GM21423 (cell line): ENCODE data around the gene MCUB.

Experiments used
- ATAC-seq: cut with Tn5 transposase; IDR thresholded peaks from one replicate; pipeline ENCODE4 v1.9.1; 2021; ENCODE audit warnings: mild to moderate bottlenecking, moderate library complexity; ENCODE audit not compliant: unreplicated experiment

MCUB gene

DNA sequence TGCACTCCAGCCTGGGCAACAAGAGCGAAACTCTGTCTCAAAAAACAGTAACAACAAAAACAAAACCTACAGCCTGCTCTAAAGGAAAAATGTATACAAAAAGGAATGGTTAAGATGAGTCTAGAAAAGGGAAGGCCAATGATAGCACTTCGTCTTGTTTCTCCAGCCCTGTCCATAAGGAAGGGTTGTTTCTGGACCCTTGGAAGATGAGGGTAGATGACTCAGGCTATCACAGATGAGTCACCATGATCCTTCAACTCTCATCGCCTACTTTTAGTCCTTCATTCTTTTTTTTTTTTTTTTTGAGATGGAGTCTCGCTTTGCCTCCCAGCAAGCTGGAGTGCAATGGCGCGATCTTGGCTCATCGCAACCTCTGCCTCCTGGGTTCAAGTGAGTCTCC lies 161.0 kb downstream of the MCUB start:
- ATAC-seq: no peak

DNA sequence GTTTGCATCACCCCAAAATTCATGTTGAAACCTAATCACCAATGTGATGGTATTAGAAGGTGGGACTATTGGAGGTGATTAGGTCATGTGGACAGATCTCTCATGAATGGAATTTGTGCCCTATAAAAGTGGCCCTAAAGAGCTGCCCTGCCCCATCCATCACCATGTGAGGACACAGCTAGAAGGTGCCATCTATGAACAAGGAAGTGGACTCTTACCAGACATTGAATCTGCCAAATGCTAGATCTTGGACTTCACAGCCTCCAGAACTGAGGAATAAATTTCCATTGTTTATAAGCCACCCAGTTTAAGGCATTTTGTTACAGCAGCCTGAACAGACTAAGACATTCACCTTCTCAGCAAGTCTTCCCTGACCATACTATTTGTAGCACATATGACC lies 162.3 kb downstream of the MCUB start:
- ATAC-seq: no peak

DNA sequence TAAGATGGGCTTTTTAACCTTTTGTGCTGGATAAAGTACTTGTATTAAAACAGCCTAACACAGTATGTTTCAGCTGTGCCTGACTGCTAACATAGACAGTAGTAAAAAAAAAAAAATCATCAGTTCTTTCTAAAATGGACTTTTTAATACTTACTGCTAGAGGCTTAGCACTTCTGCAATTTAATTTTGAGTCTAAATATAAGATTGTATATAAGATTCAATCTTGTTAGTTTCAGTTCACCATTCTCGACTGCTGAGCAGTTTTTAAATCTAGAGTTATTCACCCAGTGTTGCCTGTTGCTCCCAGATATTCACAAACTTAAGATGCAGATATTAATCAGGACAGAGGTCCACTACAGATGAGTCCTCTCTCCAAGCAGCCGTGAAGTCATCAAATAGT lies 163.1 kb downstream of the MCUB start:
- no peak for ATAC-seq

DNA sequence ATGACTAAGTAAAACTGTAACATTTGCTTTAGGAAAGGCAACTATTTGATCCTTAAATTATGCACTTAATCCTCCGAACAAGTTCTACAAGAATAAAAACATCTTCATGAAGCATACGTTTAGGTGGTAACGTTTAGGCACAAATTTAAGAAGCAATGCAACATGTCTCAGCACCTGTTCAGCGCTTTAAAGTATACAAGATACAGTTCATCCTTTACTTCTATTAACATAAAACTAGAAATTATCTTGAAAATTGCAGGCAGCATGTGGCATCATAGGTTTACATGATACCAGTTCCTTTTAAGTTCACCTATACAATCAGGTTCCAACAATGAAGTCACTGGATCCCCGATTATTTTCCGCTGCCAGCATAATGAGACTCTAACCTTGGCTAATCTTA lies 168.3 kb downstream of the MCUB start:
- ATAC-seq: no peak

DNA sequence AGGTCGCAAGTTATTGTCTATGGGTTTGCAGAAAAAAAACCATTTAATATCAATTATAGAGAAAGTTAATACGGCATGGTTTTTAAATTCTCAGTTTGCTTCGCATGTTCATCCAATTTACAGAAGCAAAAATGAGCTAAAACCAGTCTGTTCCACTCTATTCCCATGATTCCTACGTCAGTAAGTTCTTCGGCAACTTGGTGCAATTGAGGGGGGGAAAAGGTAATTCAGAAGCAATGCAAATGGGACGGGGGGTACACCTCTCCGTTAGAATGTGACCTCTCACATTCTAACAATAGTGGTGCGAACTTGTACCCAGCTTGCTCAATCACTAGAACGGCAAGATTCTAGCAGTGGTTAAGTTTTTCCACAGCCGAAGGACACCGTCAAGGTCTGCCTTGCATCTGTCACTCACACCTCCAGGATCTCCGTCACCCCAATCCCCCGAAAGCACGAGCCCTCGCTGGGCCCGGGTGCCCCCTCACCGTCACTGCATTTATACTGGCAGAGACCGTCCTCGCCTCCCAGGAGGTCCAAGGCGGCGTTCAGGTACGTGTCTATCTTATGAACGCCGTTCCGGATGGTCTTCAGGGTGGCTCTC lies 169.2 kb downstream of the MCUB start:
- ATAC-seq: no peak

DNA sequence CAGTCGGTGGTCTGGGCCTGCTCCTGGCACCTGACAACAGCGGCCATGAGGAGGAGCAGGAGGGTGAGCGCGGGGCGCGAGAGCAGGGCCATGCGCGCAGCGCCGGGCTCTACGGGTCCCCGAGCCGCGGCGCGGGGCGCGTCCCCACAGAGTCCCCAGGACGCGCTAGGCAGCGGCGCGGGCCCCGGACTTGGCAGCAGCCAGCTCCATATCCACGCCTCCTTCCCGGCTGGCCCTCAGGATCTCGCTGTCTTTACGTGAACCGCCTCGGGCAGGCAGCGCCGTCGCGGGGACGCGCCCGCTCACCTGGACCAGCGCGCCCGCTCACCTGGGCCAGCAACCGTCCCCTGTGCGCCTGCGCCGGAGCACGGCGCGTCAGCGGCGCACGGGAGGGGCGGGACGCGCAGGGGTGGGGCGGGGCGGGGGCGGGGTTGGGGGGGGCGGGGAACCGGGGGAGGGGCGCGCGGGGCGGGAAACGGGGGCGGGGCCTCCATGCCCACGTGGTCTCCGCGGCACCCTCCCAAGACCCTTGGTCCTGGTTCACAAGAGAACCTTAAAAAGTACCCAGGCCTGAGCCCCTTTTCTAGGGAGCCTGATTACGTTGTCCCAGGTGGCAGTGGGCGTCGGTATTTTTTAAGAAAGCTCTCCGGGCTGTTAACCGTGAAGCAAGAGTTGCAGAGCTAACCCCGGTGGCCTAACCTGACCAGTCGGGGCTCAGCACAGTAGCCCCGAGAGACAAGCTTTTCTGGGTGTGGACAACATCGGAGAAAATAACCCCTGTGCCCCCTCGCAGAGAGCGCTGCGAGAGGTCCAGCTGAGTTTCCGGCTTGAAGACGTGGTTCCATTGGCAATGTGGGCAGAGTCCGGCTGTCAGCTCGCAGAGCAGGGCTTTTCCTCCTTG lies 169.9 kb downstream of the MCUB start, which contains the start of gene PLA2G12A:
Gene PLA2G12A (minus strand): TSS at position 353 of the 901 bp plus-strand sequence. CDS start 261 bp downstream, at position 92.
- ATAC-seq: peak; percentile 80

DNA sequence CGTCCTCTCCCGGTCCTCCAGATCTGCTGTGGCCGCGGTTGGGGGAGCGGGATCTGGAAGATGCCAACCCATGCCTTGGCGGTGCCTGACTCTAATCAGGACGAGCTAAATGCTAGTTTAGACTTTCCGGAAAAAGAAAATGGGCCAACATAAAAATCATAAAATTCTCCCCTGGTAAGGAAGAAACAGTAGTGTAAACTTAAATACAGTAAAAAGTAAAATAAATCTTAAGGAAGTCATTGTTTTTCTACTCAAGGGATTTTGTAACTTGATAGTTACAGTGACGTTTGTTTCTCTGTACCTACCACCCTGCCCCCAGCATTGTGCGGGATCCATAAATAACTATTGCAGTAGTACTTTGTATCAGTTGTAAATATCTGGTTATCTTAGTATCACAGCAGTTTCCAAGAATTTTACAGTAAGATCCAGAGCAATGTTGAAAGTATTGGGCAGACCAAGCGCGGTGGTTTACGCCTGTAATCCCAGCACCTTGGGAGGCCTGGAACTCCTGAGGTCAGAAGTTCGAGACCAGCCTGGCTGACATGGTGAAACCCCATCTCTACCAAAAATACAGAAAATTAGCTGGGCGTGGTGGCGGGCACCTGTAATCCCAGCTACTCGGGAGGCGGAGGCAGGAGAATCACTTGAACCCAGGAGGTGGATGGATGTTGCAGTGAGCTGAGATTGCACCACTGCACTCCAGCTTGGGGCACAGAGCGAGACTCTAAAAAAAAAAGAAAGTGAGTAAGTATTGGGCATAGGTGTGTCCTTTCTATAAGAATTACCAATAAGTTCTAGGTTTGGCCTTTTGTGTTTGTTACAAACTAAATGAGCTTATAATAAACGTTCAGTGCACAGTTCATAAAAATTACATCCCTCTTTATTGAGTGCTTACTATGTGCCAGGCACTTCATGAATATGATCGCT lies 170.8 kb downstream of the MCUB start:
- ATAC-seq: no peak

DNA sequence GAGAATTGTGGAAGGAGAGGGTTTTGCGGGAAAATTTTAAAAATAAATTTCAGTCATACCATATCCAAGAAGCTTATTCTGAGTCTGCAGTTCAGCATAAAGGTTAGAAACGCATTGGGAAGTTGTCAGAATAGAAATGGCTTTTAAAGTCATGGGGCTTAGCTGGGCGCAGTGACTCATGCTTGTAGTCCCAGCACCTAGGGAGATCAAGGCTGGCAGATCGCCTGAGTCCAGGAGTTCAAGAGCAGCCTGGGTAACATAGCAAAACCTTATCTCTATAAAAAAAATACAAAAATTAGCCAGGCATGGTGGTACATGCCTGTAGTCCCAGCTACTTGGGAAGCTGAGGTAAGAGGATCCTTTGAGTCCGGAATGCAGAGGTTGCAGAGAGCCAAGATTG lies 173.7 kb downstream of the MCUB start:
- no peak for ATAC-seq

DNA sequence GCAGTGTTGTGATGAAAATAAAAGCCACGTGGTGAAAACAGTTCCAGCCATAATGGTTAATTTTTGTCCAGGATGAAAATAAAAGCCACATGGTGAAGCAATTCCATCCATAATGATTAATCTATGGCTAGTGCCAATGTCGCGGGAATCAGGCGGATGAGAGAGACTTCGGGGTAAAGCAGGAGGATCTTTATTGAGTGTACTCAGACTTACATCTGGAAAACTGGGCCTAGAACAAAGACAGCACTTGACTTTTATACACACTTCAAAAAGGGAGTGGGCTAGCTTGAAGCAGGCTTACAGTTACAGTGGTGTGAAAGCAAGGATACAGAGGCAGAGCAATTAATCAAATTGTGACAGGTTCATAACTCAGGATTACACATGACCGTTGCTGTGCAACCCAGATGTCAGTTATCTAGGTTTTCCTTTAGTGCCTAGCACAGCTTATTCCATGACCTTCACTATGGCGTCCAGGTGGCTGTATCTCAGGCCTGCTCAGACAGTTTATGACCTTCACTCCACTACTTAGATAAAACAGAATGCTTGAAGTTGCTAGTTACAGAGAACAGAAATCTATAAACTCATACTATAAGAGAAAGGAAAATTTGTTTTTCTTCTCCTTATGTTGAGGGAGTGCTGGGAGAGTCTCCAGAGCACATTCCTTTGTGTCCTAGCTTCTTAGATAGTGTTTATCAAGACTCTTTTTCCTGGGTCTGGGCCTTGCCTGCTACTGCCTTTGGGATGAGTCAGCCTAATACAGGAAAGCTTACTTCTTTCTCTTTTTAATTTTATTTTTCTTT lies 175.7 kb downstream of the MCUB start:
- ATAC-seq: no peak
